ENCODE measurements around the gene RNF181.
"Not testable (repeated sequence)": the region's sequence is repeated elsewhere in the genome, so short reads cannot be mapped to it uniquely, and the experiment has no call there.

Gene RNF181

DNA sequence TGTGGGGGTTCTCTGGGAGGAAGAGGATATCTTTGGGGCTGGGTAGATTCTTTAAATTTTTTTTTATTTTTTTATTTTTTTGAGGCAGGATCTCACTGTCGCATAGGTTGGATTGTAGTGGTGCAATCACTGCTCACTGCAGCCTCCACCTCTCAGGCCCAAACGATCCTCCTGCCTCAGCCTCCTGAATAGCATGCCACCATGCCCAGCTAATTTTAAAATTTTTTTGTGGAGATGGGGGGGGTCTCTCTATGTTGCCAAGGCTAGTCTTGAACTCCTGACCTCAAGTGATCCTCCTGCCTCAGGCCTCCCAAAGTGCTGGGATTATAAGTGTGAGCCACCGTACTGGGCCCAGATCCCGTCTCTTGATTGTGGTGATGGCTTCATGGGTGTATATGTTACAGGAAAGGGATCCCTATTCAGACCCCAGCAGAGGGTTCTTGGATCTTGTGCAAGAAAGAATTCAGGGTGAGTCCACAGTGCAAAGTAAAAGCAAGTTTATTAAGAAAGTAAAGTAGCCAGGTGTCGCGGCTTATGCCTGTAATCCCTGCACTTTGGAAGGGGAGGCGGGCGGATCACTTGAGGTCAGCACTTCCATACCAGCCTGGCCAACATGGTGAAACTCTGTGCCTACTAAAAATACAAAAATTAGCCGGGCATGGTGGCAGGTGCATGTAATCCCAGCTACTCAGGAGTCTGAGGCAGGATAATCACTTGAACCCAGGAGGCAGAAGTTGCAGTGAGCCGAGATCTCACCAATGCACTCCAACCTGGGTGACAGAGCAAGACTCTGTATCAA, 18.4 kb downstream of the RNF181 start:
- Histone ChIP-seq H3K36me3 (replicated peaks; ENCODE audit: insufficient read depth, low read length) (no peaks in the 10 kb centered on the region), H2AFZ (ENCODE audit: low read length) (no peak overlapping the region), H3K9me3 (replicated peaks; ENCODE audit: insufficient read depth, low read length) (no peaks in the 10 kb centered on the region), H3K4me1 (ENCODE audit: low read length) (peaks cover 8% of the 10 kb centered on the region), H3K4me2 (ENCODE audit: low read depth, low read length) (no peak overlapping the region), H3K4me3 (ENCODE audit: low read length) (no peak overlapping the region), H3F3A (ENCODE audit: insufficient read depth, low read length) (peaks cover 4% of the 10 kb centered on the region; the same call in 1 of the 2 replicates), H3K27ac (ENCODE audit: low read length) (no peak overlapping the region), H3K9me2 (replicated peaks; ENCODE audit: insufficient read depth, low read length) (no peaks in the 10 kb centered on the region), H3K9ac (ENCODE audit: low read length) (no peak overlapping the region), H3K79me2 (ENCODE audit: low read length) (peaks cover 45% of the 10 kb centered on the region), H3K27me3 (replicated peaks; ENCODE audit: insufficient read depth, low read length) (no peaks in the 10 kb centered on the region), H4K20me1 (ENCODE audit: insufficient read depth, low read length) (no peaks in the 10 kb centered on the region)
- no peak for TF ChIP-seq EZH2phosphoT487 (IDR thresholded peaks at IDR 0.05; ENCODE audit: low read length)
- TF ChIP-seq, protein P1, sequence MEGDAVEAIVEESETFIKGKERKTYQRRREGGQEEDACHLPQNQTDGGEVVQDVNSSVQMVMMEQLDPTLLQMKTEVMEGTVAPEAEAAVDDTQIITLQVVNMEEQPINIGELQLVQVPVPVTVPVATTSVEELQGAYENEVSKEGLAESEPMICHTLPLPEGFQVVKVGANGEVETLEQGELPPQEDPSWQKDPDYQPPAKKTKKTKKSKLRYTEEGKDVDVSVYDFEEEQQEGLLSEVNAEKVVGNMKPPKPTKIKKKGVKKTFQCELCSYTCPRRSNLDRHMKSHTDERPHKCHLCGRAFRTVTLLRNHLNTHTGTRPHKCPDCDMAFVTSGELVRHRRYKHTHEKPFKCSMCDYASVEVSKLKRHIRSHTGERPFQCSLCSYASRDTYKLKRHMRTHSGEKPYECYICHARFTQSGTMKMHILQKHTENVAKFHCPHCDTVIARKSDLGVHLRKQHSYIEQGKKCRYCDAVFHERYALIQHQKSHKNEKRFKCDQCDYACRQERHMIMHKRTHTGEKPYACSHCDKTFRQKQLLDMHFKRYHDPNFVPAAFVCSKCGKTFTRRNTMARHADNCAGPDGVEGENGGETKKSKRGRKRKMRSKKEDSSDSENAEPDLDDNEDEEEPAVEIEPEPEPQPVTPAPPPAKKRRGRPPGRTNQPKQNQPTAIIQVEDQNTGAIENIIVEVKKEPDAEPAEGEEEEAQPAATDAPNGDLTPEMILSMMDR (IDR thresholded peaks at IDR 0.05; ENCODE audit: low read length), result no peak
- no peak for TF ChIP-seq EZH2 (optimal IDR thresholded peaks at IDR 0.05; ENCODE audit: low read depth, low read length)
- no peak for DNase-seq

DNA sequence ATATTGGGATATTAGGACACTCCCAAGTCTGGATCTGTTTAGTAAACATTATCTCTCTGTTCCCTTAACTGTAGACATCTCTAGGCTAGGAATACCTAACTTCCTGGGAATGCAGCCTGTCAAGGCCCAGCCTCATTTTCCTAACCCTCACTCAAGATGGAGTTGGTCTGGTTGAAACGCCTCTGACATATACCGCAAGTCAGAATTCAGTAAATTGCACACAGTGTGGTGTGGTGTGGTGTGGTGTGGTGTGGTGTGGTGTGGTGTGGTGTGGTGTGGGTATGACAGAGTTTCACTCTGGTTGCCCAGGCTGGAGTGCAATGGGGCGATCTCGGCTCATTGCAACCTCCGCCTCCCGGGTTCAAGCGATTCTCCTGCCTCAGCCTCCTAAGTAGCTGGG, 19.2 kb downstream of the RNF181 start:
- H3K4me2 ChIP-seq (ENCODE audit: low read depth, low read length); H3K4me3 ChIP-seq (ENCODE audit: low read length); H3K27ac ChIP-seq (ENCODE audit: low read length); H3K9ac ChIP-seq (ENCODE audit: low read length); H3K9me2 ChIP-seq (replicated peaks; ENCODE audit: insufficient read depth, low read length); H3K27me3 ChIP-seq (replicated peaks; ENCODE audit: insufficient read depth, low read length); DNase-seq; H3K4me1 ChIP-seq (ENCODE audit: low read length); H3K9me3 ChIP-seq (replicated peaks; ENCODE audit: insufficient read depth, low read length); H4K20me1 ChIP-seq (ENCODE audit: insufficient read depth, low read length); H3K36me3 ChIP-seq (replicated peaks; ENCODE audit: insufficient read depth, low read length); H3F3A ChIP-seq (ENCODE audit: insufficient read depth, low read length); H2AFZ ChIP-seq (ENCODE audit: low read length): not testable (repeated sequence)
- H3K79me2 ChIP-seq (ENCODE audit: low read length), result peaks cover 53% of the 10 kb centered on the region

DNA sequence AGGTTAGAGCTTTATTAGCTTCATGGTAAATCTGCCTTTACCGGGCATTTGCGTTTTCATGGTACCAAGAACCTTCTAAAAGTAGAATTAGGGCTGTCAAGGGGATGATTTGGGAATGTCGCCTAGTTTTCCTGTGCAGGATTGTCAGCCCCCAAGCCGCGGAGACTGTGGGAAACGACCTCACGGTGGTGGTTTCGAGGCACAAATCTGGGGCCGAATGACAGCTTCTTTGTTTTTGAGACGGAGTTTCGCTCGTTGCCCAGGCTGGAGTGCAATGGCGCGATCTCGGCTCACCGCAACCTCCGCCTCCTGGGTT, 19.8 kb downstream of the RNF181 start:
- H3K79me2 ChIP-seq (ENCODE audit: low read length), result peaks cover 56% of the 10 kb centered on the region
- no peak overlapping the region; the same call in 1 of the 2 replicates for H3K4me2 ChIP-seq (ENCODE audit: low read depth, low read length)
- H3F3A ChIP-seq (ENCODE audit: insufficient read depth, low read length), result peaks cover 9% of the 10 kb centered on the region
- H3K36me3 ChIP-seq (replicated peaks; ENCODE audit: insufficient read depth, low read length), result no peaks in the 10 kb centered on the region; the same call in 1 of the 2 replicates
- no peaks in the 10 kb centered on the region for H3K9me2 ChIP-seq (replicated peaks; ENCODE audit: insufficient read depth, low read length)
- no peak for DNase-seq
- no peak for TF ChIP-seq EZH2 (optimal IDR thresholded peaks at IDR 0.05; ENCODE audit: low read depth, low read length)
- no peak for TF ChIP-seq EZH2phosphoT487 (IDR thresholded peaks at IDR 0.05; ENCODE audit: low read length)
- TF ChIP-seq, protein P1 (IDR thresholded peaks at IDR 0.05; ENCODE audit: low read length), result no peak
- no peak overlapping the region for H3K27ac ChIP-seq (ENCODE audit: low read length)
- 0 out of 2 replicates have a peak, but pooled peaks cover 6% of the 10 kb centered on the region for H4K20me1 ChIP-seq (ENCODE audit: insufficient read depth, low read length)
- no peak overlapping the region for H3K4me3 ChIP-seq (ENCODE audit: low read length)
- H3K9ac ChIP-seq (ENCODE audit: low read length), result no peak overlapping the region
- 0 out of 2 replicates have a peak overlapping the region, but pooled peaks have one; percentile 92 for H2AFZ ChIP-seq (ENCODE audit: low read length)
- H3K9me3 ChIP-seq (replicated peaks; ENCODE audit: insufficient read depth, low read length), result no peaks in the 10 kb centered on the region
- H3K4me1 ChIP-seq (ENCODE audit: low read length), result peaks cover 8% of the 10 kb centered on the region
- H3K27me3 ChIP-seq (replicated peaks; ENCODE audit: insufficient read depth, low read length), result no peaks in the 10 kb centered on the region

DNA sequence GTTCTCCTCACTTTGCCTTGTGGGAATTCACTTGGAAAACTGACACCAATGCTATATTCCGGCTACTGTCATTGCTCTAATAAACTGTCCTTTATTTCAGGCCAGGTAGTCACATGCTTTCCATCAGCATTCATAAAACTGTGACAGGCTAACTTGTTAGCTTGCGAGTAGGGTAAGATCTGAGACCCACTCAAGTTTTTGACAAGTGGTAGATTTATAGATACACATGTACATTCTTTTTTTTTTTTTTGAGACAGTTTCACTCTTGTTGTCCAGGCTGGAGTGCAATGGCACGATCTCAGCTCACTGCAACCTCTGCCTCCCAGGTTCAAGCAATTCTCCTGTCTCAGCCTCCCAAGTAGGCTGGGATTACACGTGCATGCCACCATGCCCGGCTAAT, 22.2 kb downstream of the RNF181 start:
- H2AFZ ChIP-seq (ENCODE audit: low read length); H3K9me2 ChIP-seq (replicated peaks; ENCODE audit: insufficient read depth, low read length); H3K4me3 ChIP-seq (ENCODE audit: low read length); H3F3A ChIP-seq (ENCODE audit: insufficient read depth, low read length); H3K9me3 ChIP-seq (replicated peaks; ENCODE audit: insufficient read depth, low read length); H3K27ac ChIP-seq (ENCODE audit: low read length); H3K4me1 ChIP-seq (ENCODE audit: low read length); H3K36me3 ChIP-seq (replicated peaks; ENCODE audit: insufficient read depth, low read length); H3K9ac ChIP-seq (ENCODE audit: low read length); H4K20me1 ChIP-seq (ENCODE audit: insufficient read depth, low read length); DNase-seq; H3K27me3 ChIP-seq (replicated peaks; ENCODE audit: insufficient read depth, low read length): not testable (repeated sequence)
- Histone ChIP-seq H3K4me2 (ENCODE audit: low read depth, low read length) (peak overlapping the region; percentile 74; the same call in 1 of the 2 replicates), H3K79me2 (ENCODE audit: low read length) (peaks cover 60% of the 10 kb centered on the region)

Measured in MM.1S (cell line).